ENCODE measurements around the gene CHST11.

- TF ChIP-seq CTCF (IDR thresholded peaks at IDR 0.05) (no peak), POLR2A (IDR thresholded peaks at IDR 0.05) (no peak)
Measured at GRCh38 chr12:104433061-104433460, 23.7 kb upstream of the CHST11 start.
